ENCODE measurements around the gene CACTIN. TPM values are rescaled to one million over a fixed set of nuclear protein-coding genes. Genes with fewer than 3 reads are reported as not detected.
"Not testable (repeated sequence)": the region's sequence is repeated elsewhere in the genome, so short reads cannot be mapped to it uniquely, and the experiment has no call there.

Gene CACTIN
- total RNA-seq, 3 donors from 2014 or later, result 22.4 to 26.8 (median 22.6) TPM

DNA sequence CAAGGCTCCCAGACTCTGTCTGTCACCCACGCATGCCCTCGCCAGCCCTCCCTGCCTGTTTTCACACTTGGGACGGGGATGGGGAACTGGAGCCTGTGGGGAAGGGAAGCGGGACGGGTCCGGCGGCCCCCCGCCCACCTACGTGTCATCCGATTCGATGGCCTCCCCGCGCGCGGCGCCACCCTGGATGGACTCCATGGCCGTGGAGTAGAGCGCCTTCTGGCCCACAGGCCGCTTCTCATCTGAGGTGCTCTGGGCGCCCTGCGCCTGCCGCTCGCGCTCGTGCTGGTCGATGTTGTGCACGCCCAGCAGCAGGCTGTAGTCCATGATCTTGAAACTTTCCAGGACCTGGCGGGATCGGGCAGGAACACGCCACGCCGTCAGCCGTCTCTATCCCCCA is 25.1 kb upstream of the CACTIN start:
- H3K9me3 ChIP-seq, result no peaks in the 10 kb centered on the region
- H3K4me3 ChIP-seq, result no peak overlapping the region
- ATAC-seq (no peak), DNase-seq (no peak)
- TF ChIP-seq, protein P1, sequence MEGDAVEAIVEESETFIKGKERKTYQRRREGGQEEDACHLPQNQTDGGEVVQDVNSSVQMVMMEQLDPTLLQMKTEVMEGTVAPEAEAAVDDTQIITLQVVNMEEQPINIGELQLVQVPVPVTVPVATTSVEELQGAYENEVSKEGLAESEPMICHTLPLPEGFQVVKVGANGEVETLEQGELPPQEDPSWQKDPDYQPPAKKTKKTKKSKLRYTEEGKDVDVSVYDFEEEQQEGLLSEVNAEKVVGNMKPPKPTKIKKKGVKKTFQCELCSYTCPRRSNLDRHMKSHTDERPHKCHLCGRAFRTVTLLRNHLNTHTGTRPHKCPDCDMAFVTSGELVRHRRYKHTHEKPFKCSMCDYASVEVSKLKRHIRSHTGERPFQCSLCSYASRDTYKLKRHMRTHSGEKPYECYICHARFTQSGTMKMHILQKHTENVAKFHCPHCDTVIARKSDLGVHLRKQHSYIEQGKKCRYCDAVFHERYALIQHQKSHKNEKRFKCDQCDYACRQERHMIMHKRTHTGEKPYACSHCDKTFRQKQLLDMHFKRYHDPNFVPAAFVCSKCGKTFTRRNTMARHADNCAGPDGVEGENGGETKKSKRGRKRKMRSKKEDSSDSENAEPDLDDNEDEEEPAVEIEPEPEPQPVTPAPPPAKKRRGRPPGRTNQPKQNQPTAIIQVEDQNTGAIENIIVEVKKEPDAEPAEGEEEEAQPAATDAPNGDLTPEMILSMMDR (IDR thresholded peaks at IDR 0.05), result no peak
- H3K4me1 ChIP-seq (ENCODE audit: low read depth), result no peaks in the 10 kb centered on the region
- no peaks in the 10 kb centered on the region for H3K36me3 ChIP-seq (ENCODE audit: low read depth)
- intact Hi-C loops (cut with DNase I, micrococcal nuclease), result no loop called here

DNA sequence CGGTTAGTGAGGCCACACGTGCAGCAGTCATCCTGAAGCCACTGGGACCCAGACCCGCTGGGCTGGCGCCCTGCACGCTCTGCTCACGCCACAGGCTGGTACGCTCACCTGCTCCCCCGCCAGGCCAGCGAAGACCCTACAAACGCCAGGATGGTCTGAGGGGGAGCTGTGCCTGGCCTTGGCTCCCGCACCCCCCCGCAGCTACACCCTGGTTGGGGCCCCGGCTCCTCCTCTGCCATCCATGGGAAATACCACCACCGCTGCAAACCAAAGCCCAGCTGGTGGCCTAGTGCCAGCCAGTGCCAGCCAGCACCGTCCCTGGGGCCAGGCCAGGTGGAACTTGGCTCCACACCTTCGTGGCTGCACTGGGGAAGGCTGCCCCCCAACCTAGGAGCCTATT is 23.3 kb upstream of the CACTIN start:
- Histone ChIP-seq H3K36me3 (ENCODE audit: low read depth) (no peaks in the 10 kb centered on the region), H3K9me3 (no peaks in the 10 kb centered on the region), H3K4me3 (no peak overlapping the region), H3K4me1 (ENCODE audit: low read depth) (no peaks in the 10 kb centered on the region)
- TF ChIP-seq, protein P1 (IDR thresholded peaks at IDR 0.05), result no peak
- ATAC-seq (no peak), DNase-seq (no peak)
- intact Hi-C loops (cut with DNase I, micrococcal nuclease), result no loop called here

DNA sequence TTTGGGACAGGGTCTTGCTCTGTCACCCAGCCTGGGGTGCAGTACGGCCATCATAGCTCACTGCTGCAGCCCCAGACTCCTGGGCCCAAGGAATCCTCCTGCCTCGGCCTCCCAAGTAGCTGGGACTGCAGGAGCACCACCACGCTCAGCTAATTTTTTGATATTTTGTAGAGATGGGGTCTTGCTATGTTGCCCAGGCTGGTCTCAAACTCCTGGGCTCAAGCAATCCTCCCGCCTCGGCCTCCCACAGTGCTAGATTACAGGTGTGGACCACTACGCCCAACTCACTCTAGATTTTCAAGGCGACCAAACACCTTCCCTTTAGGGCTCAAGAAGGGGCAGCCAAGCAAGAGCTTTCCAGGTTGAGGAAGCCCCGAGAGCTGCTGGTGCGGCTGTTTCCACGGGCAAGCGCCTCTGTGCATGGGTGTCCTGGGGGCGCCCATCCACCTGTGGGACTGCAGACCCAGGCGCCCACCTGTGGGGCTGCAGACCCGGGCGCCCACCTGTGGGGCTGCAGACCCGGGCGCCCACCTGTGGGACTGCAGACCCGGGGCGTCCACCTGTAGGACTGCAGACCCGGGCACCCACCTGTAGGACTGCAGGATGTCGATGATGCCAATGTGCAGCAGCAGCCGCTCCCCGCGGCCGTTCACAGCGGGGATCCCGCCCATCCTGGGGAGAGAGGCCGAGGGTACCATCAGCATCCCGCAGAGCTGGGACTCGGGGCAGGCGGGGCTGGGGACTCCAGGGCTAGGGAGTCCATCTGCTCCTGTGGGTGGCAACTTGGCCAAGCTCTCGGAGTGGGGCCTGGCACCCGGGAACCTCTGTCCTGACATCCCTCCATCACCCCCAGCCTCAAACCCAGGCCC is 21.7 kb upstream of the CACTIN start:
- ATAC-seq, result no peak

DNA sequence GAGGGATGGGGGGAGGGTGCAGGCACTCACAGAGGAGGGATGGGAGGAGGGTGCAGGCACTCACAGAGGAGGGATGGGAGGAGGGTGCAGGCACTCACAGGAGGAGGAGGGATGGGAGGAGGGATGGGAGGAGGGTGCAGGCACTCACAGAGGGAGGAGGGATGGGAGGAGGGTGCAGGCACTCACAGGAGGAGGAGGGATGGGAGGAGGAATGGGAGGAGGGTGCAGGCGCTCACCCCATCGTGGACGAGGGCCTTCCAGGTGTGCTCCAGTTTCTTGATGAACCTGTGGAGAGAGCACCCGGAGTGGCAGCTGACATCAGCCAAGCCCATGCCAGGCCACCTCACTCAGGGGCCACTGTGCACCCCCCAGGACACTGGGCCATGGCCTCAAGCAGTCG is 20.5 kb upstream of the CACTIN start:
- H3K4me1 ChIP-seq (ENCODE audit: low read depth); H3K4me3 ChIP-seq; H3K36me3 ChIP-seq (ENCODE audit: low read depth); DNase-seq; intact Hi-C loops (cut with DNase I, micrococcal nuclease); H3K9me3 ChIP-seq; ATAC-seq: not testable (repeated sequence)

More for the DNA sequence above, 21.7 kb upstream of the CACTIN start:
- H3K9me3 ChIP-seq, result no peaks in the 10 kb centered on the region
- TF ChIP-seq, protein P1 (IDR thresholded peaks at IDR 0.05), result no peak
- no peaks in the 10 kb centered on the region for H3K4me1 ChIP-seq (ENCODE audit: low read depth)
- intact Hi-C loops (cut with DNase I, micrococcal nuclease), result no loop called here
- DNase-seq, result no peak
- no peaks in the 10 kb centered on the region for H3K36me3 ChIP-seq (ENCODE audit: low read depth)
- H3K4me3 ChIP-seq, result no peak overlapping the region

DNA sequence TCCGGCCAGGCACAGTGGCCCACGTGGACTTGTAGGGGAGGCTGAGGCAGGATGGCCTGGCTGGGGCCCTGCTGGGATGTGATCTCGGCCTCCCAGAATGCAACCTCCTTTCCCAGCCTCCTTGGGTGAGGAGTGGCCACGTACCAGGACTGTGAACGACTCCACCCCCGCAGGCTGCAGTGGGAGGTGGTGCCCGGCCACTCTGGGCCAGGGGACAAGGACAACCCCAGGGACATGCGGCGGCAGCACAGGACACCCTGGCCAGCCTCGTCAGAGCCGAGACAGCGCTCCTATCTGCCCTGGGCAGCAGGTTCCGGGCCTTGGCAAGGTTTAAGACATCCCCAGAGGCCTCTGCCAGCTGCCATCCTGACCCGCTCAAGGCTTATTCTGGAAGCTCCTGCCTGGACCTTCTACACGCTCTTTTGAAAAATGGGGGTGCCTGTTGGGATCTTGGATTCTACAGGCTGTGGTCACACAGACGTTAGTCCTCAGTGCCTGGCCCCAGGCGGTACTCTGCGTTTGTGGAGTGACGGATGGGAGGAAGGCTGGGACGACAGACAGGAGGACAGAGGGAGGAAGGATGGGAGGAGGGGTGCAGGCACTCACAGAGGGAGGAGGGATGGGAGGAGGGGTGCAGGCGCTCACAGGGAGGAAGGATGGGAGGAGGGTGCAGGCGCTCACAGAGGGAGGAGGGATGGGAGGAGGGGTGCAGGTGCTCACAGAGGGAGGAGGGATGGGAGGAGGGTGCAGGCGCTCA is 19.9 kb upstream of the CACTIN start:
- no peak for ATAC-seq
- H3K4me3 ChIP-seq, result no peak overlapping the region
- no peaks in the 10 kb centered on the region for H3K9me3 ChIP-seq
- DNase-seq, result no peak
- H3K36me3 ChIP-seq (ENCODE audit: low read depth), result no peaks in the 10 kb centered on the region
- intact Hi-C loops (cut with DNase I, micrococcal nuclease), result no loop called here
- TF ChIP-seq, protein P1 (IDR thresholded peaks at IDR 0.05), result no peak
- no peaks in the 10 kb centered on the region for H3K4me1 ChIP-seq (ENCODE audit: low read depth)

DNA sequence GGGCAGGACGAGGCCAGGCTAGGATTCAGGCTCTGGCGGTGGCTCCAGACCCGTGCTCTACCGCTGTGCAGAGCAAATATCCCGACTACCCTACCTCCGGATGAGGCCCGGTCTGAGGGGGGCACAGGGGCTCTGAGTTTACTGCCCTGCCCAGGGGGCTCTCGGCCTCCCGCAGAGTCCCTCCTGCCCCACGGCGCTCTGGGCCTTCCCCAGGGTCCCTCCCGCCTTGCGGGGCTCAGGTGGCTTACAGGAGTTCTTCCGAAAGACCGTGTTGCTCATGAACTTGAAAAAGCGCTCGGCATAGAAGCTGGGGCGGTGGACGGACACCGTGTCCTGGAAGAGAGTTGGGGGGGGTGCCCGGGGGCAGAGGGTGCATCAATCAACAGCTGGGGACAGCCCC is 19.1 kb upstream of the CACTIN start:
- TF ChIP-seq, protein P1 (IDR thresholded peaks at IDR 0.05), result no peak
- H3K4me1 ChIP-seq (ENCODE audit: low read depth), result no peaks in the 10 kb centered on the region
- no peak for DNase-seq
- no peaks in the 10 kb centered on the region for H3K36me3 ChIP-seq (ENCODE audit: low read depth)
- no peak for ATAC-seq
- no peak overlapping the region for H3K4me3 ChIP-seq
- H3K9me3 ChIP-seq, result no peaks in the 10 kb centered on the region
- intact Hi-C loops (cut with DNase I, micrococcal nuclease), result no loop called here

Measured in mucosa of descending colon (tissue), 3 donors.